HepG2 (cell line): ENCODE results near the gene MED12. TPM values are rescaled to one million over a fixed set of nuclear protein-coding genes. Genes with fewer than 3 reads are reported as not detected.
A peak's percentile ranks its signal among the peaks of the same experiment; 100 is the strongest.

ENCODE experiments used
- ATAC-seq: fragments of 200-7000 bp; cut with Tn5 transposase; 3 replicates; pipeline ENCODE4 v1.9.1; 2020; ENCODE audit warnings: mild to moderate bottlenecking, moderate library complexity
- BruUV-seq: library from RNA; stranded (reverse); fragments of 400-500 nt; replicated peaks from 2 replicates; lab custom pipeline; 2021; lab: Mats Ljungman, UMichigan
- CTCF ChIA-PET: fragments of 300-600 bp; formaldehyde crosslinking; extraction: SDS; loops from one replicate; lab custom pipeline; 2021; ENCODE audit warnings: low total read pairs, inconsistent platforms, low intra/inter-chr PET ratio; lab: Yijun Ruan, JAX
- POLR2A ChIA-PET: fragments of 350-600 bp; sonication (Branson Sonifier 250); formaldehyde crosslinking; loops from one replicate; lab custom pipeline; 2020; ENCODE audit warnings: antibody characterized with exemption, inconsistent platforms; lab: Yijun Ruan, JAX
- DNase-seq: peaks from one replicate; pipeline ENCODE4 v3.0.0-alpha.2; 2015; ENCODE audit warnings: low spot score
- FAIRE-seq: peaks from 3 replicates; lab custom pipeline; 2011; peaks lifted over from hg19 to GRCh38; lab: Jason Lieb, UNC
- H2AFZ ChIP-seq: one replicate; pipeline ENCODE4 v1.6.1; 2011; ENCODE audit warnings: low read length, inconsistent platforms
- H3K27ac ChIP-seq: fragments of 300-600 bp; 3 replicates; pipeline ENCODE4 v1.8.0; 2011; ENCODE audit warnings: mixed run types, mild to moderate bottlenecking, mixed read lengths, low read length, inconsistent platforms; ENCODE audit not compliant: insufficient read depth; ENCODE audit errors: extremely low read length
- H3K27me3 ChIP-seq, 2 experiments: fragments of 200-600 bp in 1 of 2; 2 replicates in 1 of 2; 3 replicates in 1 of 2; pipeline versions ENCODE4 v1.6.0 to v1.8.0; 2011; ENCODE audit warnings: low read length in 2 of 2, mild to moderate bottlenecking in 2 of 2, moderate library complexity in 2 of 2, inconsistent platforms in 1 of 2; ENCODE audit not compliant: insufficient read depth in 2 of 2, control insufficient read depth in 1 of 2
- H3K36me3 ChIP-seq, 2 experiments: fragments of 200-600 bp in 1 of 2; replicated peaks in 1 of 2; 2 replicates in 1 of 2; 3 replicates in 1 of 2; pipeline versions ENCODE4 v1.5.1 to v1.8.0; 2011; ENCODE audit warnings: low read length in 2 of 2, inconsistent platforms in 1 of 2; ENCODE audit not compliant: insufficient read depth in 2 of 2, control insufficient read depth in 1 of 2
- H3K4me1 ChIP-seq: 2 replicates; pipeline ENCODE4 v1.5.1; 2012; ENCODE audit warnings: low read length, inconsistent platforms; ENCODE audit not compliant: insufficient read depth
- H3K4me2 ChIP-seq: 2 replicates; pipeline ENCODE4 v1.6.0; 2011; ENCODE audit warnings: low read depth, low read length, inconsistent platforms
- H3K4me3 ChIP-seq, 3 experiments: fragments of 200-600 bp in 1 of 3; sonication (generic), shearing (Covaris generic) in 1 of 3; replicated peaks in 1 of 3; 2 replicates each; pipeline ENCODE4 v1.5.1; 2011 to 2016; ENCODE audit warnings: low read length in 3 of 3, inconsistent platforms in 2 of 3, low read depth in 2 of 3, mild to moderate bottlenecking in 2 of 3, control low read depth in 1 of 3, mixed read lengths in 1 of 3; ENCODE audit not compliant: insufficient read depth in 1 of 3
- H3K79me2 ChIP-seq: one replicate; pipeline ENCODE4 v1.6.1; 2011; ENCODE audit warnings: low read length, inconsistent platforms; ENCODE audit not compliant: insufficient read depth
- H3K9ac ChIP-seq: 2 replicates; pipeline ENCODE4 v1.6.0; 2011; ENCODE audit warnings: mild to moderate bottlenecking, low read depth, low read length, inconsistent platforms; ENCODE audit not compliant: insufficient read depth
- H3K9me3 ChIP-seq: 2 replicates; pipeline ENCODE4 v1.5.1; 2012; ENCODE audit warnings: mild to moderate bottlenecking, low read length
- H4K20me1 ChIP-seq: 2 replicates; pipeline ENCODE4 v1.6.0; 2011; ENCODE audit warnings: inconsistent platforms, mild to moderate bottlenecking, low read length, moderate library complexity; ENCODE audit not compliant: insufficient read depth
- CSRNP2 ChIP-seq: sonication (generic); formaldehyde crosslinking; conservative IDR thresholded peaks from 2 replicates; pipeline ENCODE4 v1.8.0; 2022; ENCODE audit warnings: low read depth, missing genetic modification reagents
- HDAC6 ChIP-seq: fragments of 200-600 bp; sonication (generic); IDR thresholded peaks from 2 replicates; pipeline ENCODE4 v1.7.0; 2017; ENCODE audit warnings: mild to moderate bottlenecking, antibody characterized with exemption, low read length, low read depth
- PRPF4 ChIP-seq: fragments of 200-400 bp; formaldehyde crosslinking; IDR thresholded peaks from 2 replicates; pipeline ENCODE4 v1.6.1; 2016; ENCODE audit warnings: low read length, low read depth; ENCODE audit not compliant: poor library complexity, severe bottlenecking
- RFX3 ChIP-seq: IDR thresholded peaks from 2 replicates; pipeline ENCODE4 v1.6.1; 2016; ENCODE audit warnings: missing biosample characterization, missing genetic modification reagents
- RORA ChIP-seq: sonication (generic); formaldehyde crosslinking; IDR thresholded peaks from 2 replicates; pipeline ENCODE4 v1.5.0; 2020; ENCODE audit warnings: mild to moderate bottlenecking, missing genetic modification reagents, moderate library complexity
- THAP11 ChIP-seq: IDR thresholded peaks from 2 replicates; pipeline ENCODE4 v1.6.1; 2016; ENCODE audit warnings: missing biosample characterization, missing genetic modification reagents
- ZNF441 ChIP-seq: sonication (generic); formaldehyde crosslinking; IDR thresholded peaks from 2 replicates; pipeline ENCODE4 v1.7.0; 2021; ENCODE audit warnings: missing genetic modification reagents, borderline replicate concordance
- ZNF446 ChIP-seq: sonication (generic); formaldehyde crosslinking; IDR thresholded peaks from 2 replicates; pipeline ENCODE4 v1.5.0; 2020; ENCODE audit warnings: mild to moderate bottlenecking, missing genetic modification reagents
- ZNF644 ChIP-seq: IDR thresholded peaks from 2 replicates; pipeline ENCODE4 v1.6.1; 2016; ENCODE audit warnings: low read depth
- ZNF800 ChIP-seq: sonication (generic); formaldehyde crosslinking; IDR thresholded peaks from 2 replicates; pipeline ENCODE4 v1.4.0; 2020; ENCODE audit warnings: missing genetic modification reagents
- ZXDC ChIP-seq: sonication (generic); formaldehyde crosslinking; IDR thresholded peaks from 2 replicates; pipeline ENCODE4 v1.5.0; 2020; ENCODE audit warnings: mild to moderate bottlenecking, missing genetic modification reagents
- WGBS: methylation state at CpG from one replicate; pipeline ENCODE4 v1.1.6; 2017; ENCODE audit warnings: low lambda C conversion rate; 5-methylcytosine and 5-hydroxymethylcytosine counted together
- in situ Hi-C: cut with HindIII; loops from 2 replicates; pipeline ENCODE4 v1.10.0; 2017; ENCODE audit warnings: low pct_unique_long_range_greater_than_20kb; ENCODE audit not compliant: extremely low pct_ligation_motif_present
- intact Hi-C: fragments of 100-400 bp; cut with micrococcal nuclease; formaldehyde crosslinking; loops from one replicate; pipeline ENCODE4 v1.10.0; 2022; ENCODE audit not compliant: unreplicated experiment
- polyA plus RNA-seq, 8 experiments: library from polyadenylated mRNA; depleted of rRNA in 3 of 8; stranded (reverse) in 7 of 8; unstranded in 1 of 8; fragments of >200 nt; fragmentation: Illumina TruSeq in 4 of 8; extraction: Trizol in 4 of 8; gene quantifications; 2 replicates each; pipeline versions ENCODE4 v1.2.1 to v1.2.3, GENCODE V29; 2011 to 2016; ENCODE audit warnings: low read depth in 4 of 8, missing spikeins in 1 of 8, mixed read lengths in 1 of 8; ENCODE audit not compliant: insufficient read depth in 1 of 8
- total RNA-seq, 5 experiments: library from RNA; depleted of rRNA; stranded (reverse); fragments of >200 nt; fragmentation: Illumina TruSeq; extraction: Trizol; gene quantifications; 2 replicates each; pipeline ENCODE4 v1.2.3, GENCODE V29; 2016; ENCODE audit warnings: low read depth in 1 of 5

The MED12 gene
- total and polyA plus RNA-seq, 2 of the 13 experiments (the other 11 are each of a cell fraction or from before 2014, with no cell fraction given), result 9.4 to 15.0 TPM

GRCh38 chrX:71085900-71086299 is 32.5 kb upstream of the MED12 start:
- intact Hi-C loops, result no loop called here
- H3K36me3 ChIP-seq, result no peaks in the 10 kb centered on the region
- ChIA-PET CTCF (no interaction called here), POLR2A (no interaction called here)
- no peak for DNase-seq
- H3K4me3 ChIP-seq, result no peak overlapping the region
- peaks cover 20% of the 10 kb centered on the region for H3K4me1 ChIP-seq
- no peaks in the 10 kb centered on the region for H3K79me2 ChIP-seq
- no peak for ATAC-seq
- peak; percentile 51 for FAIRE-seq
- no peak overlapping the region for H3K27ac ChIP-seq
- no peak overlapping the region for H3K4me2 ChIP-seq
- no TSS peak for BruUV-seq
- TF ChIP-seq PRPF4, result no peak
- TF ChIP-seq ZNF441 (CRISPR knock-in tag), result no peak
- TF ChIP-seq ZNF800 (CRISPR knock-in tag), result no peak
- TF ChIP-seq THAP11 (CRISPR knock-in tag), result no peak
- H4K20me1 ChIP-seq, result no peaks in the 10 kb centered on the region
- WGBS, result 38% methylated on average over 4 of the region's 4 CpGs
- H3K9ac ChIP-seq, result no peak overlapping the region
- in situ Hi-C loops, result no loop called here
- H3K9me3 ChIP-seq, result no peaks in the 10 kb centered on the region
- no peaks in the 10 kb centered on the region for H3K27me3 ChIP-seq
- H2AFZ ChIP-seq, result no peak overlapping the region

- ChIA-PET POLR2A (no interaction called here), CTCF (no interaction called here)
- no peaks in the 10 kb centered on the region for H3K9me3 ChIP-seq
- no peaks in the 10 kb centered on the region for H3K79me2 ChIP-seq
- H3K4me2 ChIP-seq, result no peak overlapping the region
- H3K36me3 ChIP-seq, result no peaks in the 10 kb centered on the region
- H3K4me3 ChIP-seq, result no peak overlapping the region
- intact Hi-C loops (no loop called here), in situ Hi-C loops (no loop called here)
- H3K9ac ChIP-seq, result no peak overlapping the region
- 90% methylated on average over 5 of the region's 5 CpGs for WGBS
- DNase-seq (no peak), FAIRE-seq (no peak), ATAC-seq (no peak)
- no TSS peak for BruUV-seq
- no peaks in the 10 kb centered on the region for H4K20me1 ChIP-seq
- H3K27me3 ChIP-seq, result no peaks in the 10 kb centered on the region; a peak in 1 of 5 replicates
- H2AFZ ChIP-seq, result no peak overlapping the region
- H3K27ac ChIP-seq, result no peak overlapping the region
- peaks cover 12% of the 10 kb centered on the region for H3K4me1 ChIP-seq
- TF ChIP-seq ZNF446 (CRISPR knock-in tag), result no peak
- no peak for TF ChIP-seq RORA (CRISPR knock-in tag)
- TF ChIP-seq CSRNP2 (CRISPR knock-in tag), result no peak
- TF ChIP-seq ZXDC (CRISPR knock-in tag), result no peak
- TF ChIP-seq RFX3 (CRISPR knock-in tag), result no peak
- no peak for TF ChIP-seq HDAC6
- no peak for TF ChIP-seq ZNF644 (CRISPR knock-in tag)
Observed at GRCh38 chrX:71091263-71091662, 27.1 kb upstream of the MED12 start.
